Right cardiac atrium (tissue), 5 donors: ENCODE results near the gene CHAC2. TPM values are rescaled to one million over a fixed set of nuclear protein-coding genes. Genes with fewer than 3 reads are reported as not detected.
"Not testable (repeated sequence)": the region's sequence is repeated elsewhere in the genome, so short reads cannot be mapped to it uniquely, and the experiment has no call there.

Source experiments
- ATAC-seq, 2 donors: fragments of 200-7000 bp; cut with Tn5 transposase; one replicate each; pipeline versions ENCODE4 v1.8.0 to v1.9.1; 2020; ENCODE audit warnings: moderate library complexity in 2 of 2, mild to moderate bottlenecking in 1 of 2
- DNase-seq, 3 donors: peaks; one replicate each; pipeline ENCODE4 v3.0.0-alpha.2; 2020
- H3K27ac ChIP-seq: one replicate; pipeline ENCODE4 v1.5.1; 2013; ENCODE audit warnings: mild to moderate bottlenecking, low read length, control low read depth, moderate library complexity
- H3K27me3 ChIP-seq: one replicate; pipeline ENCODE4 v1.6.1; 2013; ENCODE audit not compliant: control insufficient read depth, insufficient read depth
- H3K4me1 ChIP-seq: one replicate; pipeline ENCODE4 v1.6.1; 2013; ENCODE audit warnings: low read length; ENCODE audit not compliant: control insufficient read depth, insufficient read depth
- H3K4me3 ChIP-seq: one replicate; pipeline ENCODE4 v1.5.1; 2013; ENCODE audit warnings: low read length, control low read depth
- H3K9me3 ChIP-seq: one replicate; pipeline ENCODE4 v1.6.1; 2013; ENCODE audit warnings: low read length; ENCODE audit not compliant: control insufficient read depth
- WGBS: extraction: QIAGEN DNeasy Blood & Tissue Kit; methylation state at CpG from one replicate; pipeline ENCODE4 v1.1.7; 2013; 5-methylcytosine and 5-hydroxymethylcytosine counted together
- intact Hi-C, 4 donors: fragments of 100-400 bp; cut with DNase I; formaldehyde crosslinking; loops; one replicate each; pipeline versions ENCODE4 v1.11.0 to v1.14.0; 2022 to 2023
- long read RNA-seq, 4 donors: library from polyadenylated mRNA; unstranded; transcript quantifications; one replicate each; pipeline ENCODE4 v2.0.0, GENCODE V29; 2020 to 2021
- polyA plus RNA-seq: library from polyadenylated mRNA; stranded (reverse); fragments of 200-250 nt; gene quantifications from one replicate; pipeline ENCODE4 v1.2.3, GENCODE V29; 2013
- total RNA-seq, 4 donors: library from RNA; stranded (reverse); fragmentation: NEBNext Ultra II Directional; extraction: Animal tissue kit (Norgen Biotek cat#: 25700); gene quantifications; one replicate each; pipeline ENCODE4 v1.2.1, GENCODE V29; 2021
- donor health status: healthy with polysubstance abuse.
- donor health status: DM: no; HTN: yes; CAD: no.
- donor health status: DM: no; HTN: no; CAD: no.
- donor health status: DM: no; HTN: yes; CAD: no; lungs with severe emphysema.
- donor health status: DM: yes; HTN: yes; CAD: no.

Gene CHAC2
- total RNA-seq (1 to 10 TPM; 2.1 to 3.5 (median 3.0) TPM), polyA plus RNA-seq (3.8 TPM)
- long read RNA-seq, donor 1, transcript CHAC2-201 (3 exons, 1,321 nt), result major isoform, 6 of 6 reads
- long read RNA-seq, donor 1, partial matches to known transcripts, result 0 of 6 reads
- long read RNA-seq, donor 1, other reads (novel, unspliced or antisense), result 0 of 6 reads
- long read RNA-seq, donor 2, transcript CHAC2-201 (3 exons, 1,321 nt), result major isoform, 5 of 5 reads
- long read RNA-seq, donor 2, partial matches to known transcripts, result 0 of 5 reads
- long read RNA-seq, donor 2, other reads (novel, unspliced or antisense), result 0 of 5 reads
- long read RNA-seq, donor 3, transcript CHAC2-201 (3 exons, 1,321 nt), result major isoform, 5 of 8 reads
- long read RNA-seq, donor 3, partial matches to known transcripts, result 0 of 8 reads
- long read RNA-seq, donor 3, other reads (novel, unspliced or antisense), result 3 of 8 reads
- long read RNA-seq, donor 4, partial matches to known transcripts, result 0 of 3 reads
- long read RNA-seq, donor 4, other reads (novel, unspliced or antisense), result 0 of 3 reads

DNA sequence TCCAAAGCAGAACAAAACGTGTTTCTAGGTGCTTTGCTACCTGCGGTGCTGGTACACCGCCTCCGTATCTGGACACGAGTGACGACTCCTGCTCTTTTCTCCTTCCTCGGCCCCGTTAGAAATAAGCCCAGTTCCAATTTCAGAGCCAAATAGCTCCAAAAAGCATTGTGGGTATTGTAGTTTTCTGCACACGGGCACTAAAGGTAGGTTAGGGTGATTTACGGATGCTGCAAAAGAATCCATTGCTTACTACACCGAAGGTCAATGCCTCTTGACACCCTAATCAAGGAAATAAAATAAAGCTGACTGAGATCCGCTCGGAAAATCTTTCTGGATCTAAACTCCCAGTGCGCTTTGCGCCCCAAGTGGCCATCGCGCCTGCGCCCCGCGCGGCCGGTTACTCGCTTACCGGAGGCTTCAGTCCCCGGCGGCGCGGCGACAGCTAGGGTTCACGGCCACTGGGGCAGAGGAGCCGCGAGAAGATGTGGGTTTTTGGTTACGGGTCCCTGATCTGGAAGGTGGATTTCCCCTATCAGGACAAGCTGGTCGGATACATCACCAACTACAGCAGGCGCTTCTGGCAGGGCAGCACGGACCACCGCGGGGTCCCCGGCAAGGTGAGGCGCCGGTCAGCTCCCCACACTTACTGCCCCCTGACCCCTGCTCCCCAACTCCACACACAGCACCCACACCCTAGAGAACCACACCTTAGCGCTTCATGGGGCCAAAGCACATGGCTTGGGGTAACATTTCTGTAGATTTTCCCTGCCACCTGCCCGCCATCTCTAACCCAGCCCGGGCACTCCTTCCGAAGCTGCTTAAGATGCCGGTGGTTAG lies at the start of gene CHAC2:
CHAC2 (plus strand) TSS at position 400 of the 837 bp plus-strand sequence; CDS start at position 483, 83 bp downstream.
- ATAC-seq (peak; percentile 96), DNase-seq (peak; percentile 88 to 96 (median 93))
- H3K27ac ChIP-seq, result peak within 1 kb of the TSS; percentile 62
- H3K4me1 ChIP-seq, result no peaks in the 10 kb centered on the region
- intact Hi-C loops, result no loop called here
- peak within 1 kb of the TSS; percentile 89 for H3K4me3 ChIP-seq
- H3K9me3 ChIP-seq, result no peaks in the 10 kb centered on the region
- no peaks in the 10 kb centered on the region for H3K27me3 ChIP-seq
- 0% methylated on average over 46 of the region's 46 CpGs for WGBS

DNA sequence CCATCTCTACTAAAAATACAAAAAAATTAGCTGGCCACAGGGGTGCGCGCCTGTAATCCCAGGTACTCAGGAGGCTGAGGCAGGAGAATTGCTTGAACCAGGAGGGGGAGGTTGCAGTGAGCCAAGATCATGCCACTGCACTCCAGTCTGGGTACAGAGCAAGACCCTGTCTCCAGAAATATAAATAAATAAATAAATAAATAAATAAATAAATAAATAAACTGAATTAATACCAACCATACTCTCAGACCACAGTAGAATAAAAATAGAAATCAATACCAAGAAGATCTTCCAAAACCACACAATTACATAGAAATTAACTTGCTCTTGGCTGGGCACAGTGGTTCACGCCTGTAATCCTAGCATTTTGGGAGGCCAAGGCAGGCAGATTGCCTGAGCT lies 46.7 kb upstream of the CHAC2 start:
- intact Hi-C loops, H3K27ac ChIP-seq, ATAC-seq, H3K9me3 ChIP-seq, H3K4me1 ChIP-seq, H3K27me3 ChIP-seq, DNase-seq, H3K4me3 ChIP-seq: not testable (repeated sequence)
- 96% methylated on average over 3 of the region's 3 CpGs for WGBS

DNA sequence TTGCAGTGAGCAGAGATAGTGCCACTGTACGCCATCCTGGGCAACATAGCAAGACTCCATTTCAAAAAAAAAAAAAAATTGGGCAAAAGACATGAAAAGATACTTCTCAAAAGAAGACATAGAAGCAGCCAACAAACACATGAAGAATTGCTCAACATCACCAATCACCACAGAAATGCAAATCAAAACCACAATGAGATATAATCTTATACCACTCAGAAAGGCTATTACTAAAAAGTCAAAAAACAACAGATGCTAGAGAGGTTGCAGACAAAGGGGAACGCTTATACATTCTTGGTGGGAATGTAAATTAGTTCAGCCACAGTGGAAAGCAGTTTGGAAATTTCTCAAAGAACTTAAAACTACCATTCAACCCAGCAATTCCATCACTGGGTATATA lies 43.1 kb upstream of the CHAC2 start:
- ATAC-seq, result no peak
- H3K4me1 ChIP-seq, result no peaks in the 10 kb centered on the region
- H3K9me3 ChIP-seq, result no peaks in the 10 kb centered on the region
- WGBS, result 94% methylated on average over 2 of the region's 2 CpGs
- intact Hi-C loops, result no loop called here
- no peak for DNase-seq
- no peak overlapping the region for H3K4me3 ChIP-seq
- no peaks in the 10 kb centered on the region for H3K27me3 ChIP-seq
- H3K27ac ChIP-seq, result no peak overlapping the region

DNA sequence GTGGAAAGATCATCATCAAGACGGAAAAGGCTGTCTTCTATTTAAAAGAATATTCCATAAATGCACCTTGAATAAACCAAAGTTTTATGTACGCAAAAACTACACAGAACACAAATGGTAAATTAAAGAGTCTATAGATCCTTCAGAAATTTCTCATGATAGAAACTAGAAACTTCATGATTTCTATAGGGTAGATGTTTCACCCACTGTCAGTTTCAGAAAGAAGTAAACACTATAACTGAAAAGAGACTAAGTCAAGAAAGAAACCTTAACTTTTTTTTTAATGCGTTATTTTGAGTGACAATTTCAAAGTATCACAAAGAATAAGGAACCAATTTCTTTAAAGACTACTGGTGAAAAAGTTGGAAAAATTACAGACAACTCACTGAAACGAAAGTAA lies 41.9 kb upstream of the CHAC2 start:
- H3K27ac ChIP-seq, result no peak overlapping the region
- no peaks in the 10 kb centered on the region for H3K9me3 ChIP-seq
- H3K4me3 ChIP-seq, result no peak overlapping the region
- DNase-seq, result no peak
- ATAC-seq, result no peak
- H3K4me1 ChIP-seq, result no peaks in the 10 kb centered on the region
- H3K27me3 ChIP-seq, result no peaks in the 10 kb centered on the region
- 94% methylated on average over 4 of the region's 4 CpGs for WGBS
- intact Hi-C loops, result no loop called here

DNA sequence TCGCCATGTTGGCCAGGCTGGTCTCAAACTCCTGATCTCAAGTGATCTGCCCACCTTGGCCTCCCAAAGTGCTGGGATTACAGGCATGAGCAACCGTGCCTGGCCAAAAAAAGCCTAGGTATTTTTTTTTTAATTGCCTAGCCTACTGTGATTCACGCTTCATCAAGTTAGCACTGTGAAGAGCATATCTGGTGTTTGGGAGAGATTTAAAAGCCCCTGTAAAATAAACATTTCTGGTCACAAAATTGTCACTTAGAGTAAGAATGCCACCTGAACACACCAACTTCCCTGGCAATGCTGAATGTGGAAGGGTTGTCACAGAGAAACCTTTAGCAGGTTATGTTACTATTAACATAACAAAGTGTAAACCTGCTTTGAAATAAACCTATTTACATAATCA lies 39.7 kb upstream of the CHAC2 start:
- no peak overlapping the region for H3K4me3 ChIP-seq
- DNase-seq (no peak), ATAC-seq (no peak)
- no peak overlapping the region for H3K27ac ChIP-seq
- 91% methylated on average over 3 of the region's 3 CpGs for WGBS
- H3K27me3 ChIP-seq, result no peaks in the 10 kb centered on the region
- no peaks in the 10 kb centered on the region for H3K9me3 ChIP-seq
- intact Hi-C loops, result no loop called here
- H3K4me1 ChIP-seq, result no peaks in the 10 kb centered on the region

DNA sequence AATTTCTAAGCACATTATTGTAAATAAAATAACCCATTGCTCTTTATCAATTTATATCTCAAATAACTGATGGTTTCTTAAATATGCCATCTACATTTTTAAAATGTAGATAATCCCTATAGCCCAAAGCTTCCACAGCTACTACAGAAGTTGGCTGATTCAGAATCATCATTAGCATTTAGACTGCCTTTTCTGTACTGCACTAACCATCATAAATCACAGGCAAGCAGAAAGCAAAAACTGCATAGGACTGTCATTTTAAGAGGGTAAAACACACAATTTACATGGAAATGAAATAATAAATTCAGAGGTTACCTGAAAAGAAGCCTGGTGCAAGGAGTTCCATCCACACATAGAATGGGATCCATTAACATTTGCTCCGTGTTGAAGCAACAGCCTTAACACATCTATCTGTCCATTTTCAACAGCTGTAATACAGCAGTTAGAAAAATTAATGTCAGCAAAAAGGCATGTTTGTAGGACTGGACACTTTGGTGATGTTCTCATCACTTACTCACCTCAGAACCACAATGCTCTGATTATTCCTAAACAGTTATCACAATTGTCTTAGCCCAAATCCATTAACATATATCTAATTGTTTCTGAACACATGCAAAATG lies 38.4 kb upstream of the CHAC2 start:
- DNase-seq (no peak), ATAC-seq (no peak)
- Histone ChIP-seq H3K9me3 (no peaks in the 10 kb centered on the region), H3K4me3 (no peak overlapping the region), H3K4me1 (no peaks in the 10 kb centered on the region), H3K27ac (no peak overlapping the region), H3K27me3 (no peaks in the 10 kb centered on the region)
- 83% methylated on average over 1 of the region's 1 CpG for WGBS
- intact Hi-C loops, result no loop called here

DNA sequence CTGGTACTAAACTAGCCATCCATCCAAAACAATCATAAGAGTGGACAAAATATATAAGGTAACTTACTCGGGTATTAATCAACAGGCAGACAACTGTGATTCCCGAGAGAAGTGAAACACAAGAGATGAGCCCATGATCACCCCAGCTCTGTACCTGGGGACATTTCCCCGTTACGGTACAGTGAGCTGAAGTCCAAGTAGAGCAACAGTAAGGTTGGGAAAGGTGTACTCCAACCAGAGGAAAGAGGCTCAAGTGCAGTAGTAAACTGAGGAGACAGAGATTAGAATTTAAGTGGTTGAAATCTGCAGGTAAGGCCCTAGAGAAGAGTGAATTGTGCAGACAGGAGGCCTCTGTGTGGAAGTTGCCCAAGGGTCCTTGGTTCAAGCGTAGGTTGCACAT lies 30.5 kb upstream of the CHAC2 start:
- Histone ChIP-seq H3K4me3 (no peak overlapping the region), H3K9me3 (no peaks in the 10 kb centered on the region), H3K4me1 (no peaks in the 10 kb centered on the region), H3K27me3 (no peaks in the 10 kb centered on the region), H3K27ac (no peak overlapping the region)
- 96% methylated on average over 5 of the region's 5 CpGs for WGBS
- no peak for ATAC-seq
- intact Hi-C loops, result no loop called here
- no peak for DNase-seq

DNA sequence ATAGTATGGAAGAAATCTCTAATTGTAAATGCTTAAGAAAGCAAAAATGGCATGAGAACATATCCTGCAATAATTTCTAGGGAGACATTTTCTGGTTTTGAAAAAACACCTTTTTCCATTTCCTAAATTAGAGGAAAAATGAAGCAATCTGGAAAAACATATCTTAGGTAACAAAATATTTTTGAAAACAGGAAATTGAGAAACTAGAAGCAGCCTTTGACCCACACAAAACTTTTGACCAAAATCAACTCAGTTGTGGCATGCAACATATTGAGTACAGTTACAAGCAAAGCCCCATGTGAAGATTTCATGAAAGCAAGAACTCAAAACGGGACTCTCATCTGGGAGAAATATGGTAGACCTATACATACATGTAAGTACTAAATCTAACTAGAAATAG lies 28.6 kb upstream of the CHAC2 start:
- Histone ChIP-seq H3K4me3 (no peak overlapping the region), H3K9me3 (no peaks in the 10 kb centered on the region), H3K27me3 (no peaks in the 10 kb centered on the region), H3K27ac (no peak overlapping the region), H3K4me1 (no peaks in the 10 kb centered on the region)
- ATAC-seq, result no peak
- WGBS, result 79% methylated on average over 1 of the region's 1 CpG
- no peak for DNase-seq
- intact Hi-C loops, result no loop called here

DNA sequence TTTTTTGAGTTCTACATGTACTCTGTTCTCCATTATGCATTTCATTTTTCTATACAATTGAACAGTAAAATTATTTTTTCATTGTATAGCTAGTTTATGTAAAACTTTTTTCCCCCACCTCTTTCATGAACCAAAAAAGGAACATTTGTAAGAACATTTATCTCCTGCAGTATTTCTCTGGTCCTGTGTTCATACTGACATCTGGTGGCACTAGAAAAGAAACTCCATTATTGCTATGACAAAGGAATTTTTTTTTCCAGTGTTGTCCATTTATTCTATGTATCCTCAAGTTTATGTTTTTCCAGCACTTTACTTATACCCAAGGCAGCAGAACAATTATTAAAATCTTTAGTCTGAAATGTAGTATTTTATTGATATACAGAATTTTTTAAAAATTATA lies 27.4 kb upstream of the CHAC2 start:
- no peak for ATAC-seq
- no peak for DNase-seq
- Histone ChIP-seq H3K4me3 (no peak overlapping the region), H3K4me1 (no peaks in the 10 kb centered on the region), H3K27ac (no peak overlapping the region), H3K27me3 (no peaks in the 10 kb centered on the region), H3K9me3 (no peaks in the 10 kb centered on the region)
- intact Hi-C loops, result no loop called here

DNA sequence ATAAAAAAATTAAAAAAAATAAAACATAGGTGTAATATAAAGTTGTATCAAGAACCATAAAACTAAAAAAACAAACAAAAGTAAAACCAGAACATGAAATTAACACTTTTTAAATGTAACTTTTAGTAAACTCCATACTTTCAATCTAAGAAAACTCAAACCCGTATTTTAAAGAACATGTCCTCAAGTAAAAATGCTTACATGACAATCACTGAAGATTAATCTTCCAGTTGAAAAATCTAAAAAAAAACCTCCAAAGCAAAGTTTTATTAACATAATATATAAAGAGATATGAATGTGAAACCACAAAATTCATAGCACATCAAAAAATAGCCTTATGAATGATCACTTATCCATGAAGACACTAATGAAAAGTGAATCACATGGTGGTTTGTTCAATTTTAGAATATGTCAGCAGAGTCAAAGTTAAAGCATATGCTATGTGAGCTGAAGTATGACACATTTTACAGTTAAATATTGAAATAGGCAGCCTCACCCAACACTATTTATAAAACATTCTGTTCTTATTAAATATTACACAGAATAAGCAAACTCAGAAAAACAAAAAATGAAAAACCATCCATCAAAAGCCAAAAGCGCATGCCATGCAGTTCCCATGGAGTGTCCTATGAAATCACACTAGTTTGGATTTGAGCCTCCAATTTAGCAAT lies 23.1 kb upstream of the CHAC2 start:
- Histone ChIP-seq H3K4me1 (no peaks in the 10 kb centered on the region), H3K4me3 (no peak overlapping the region), H3K9me3 (no peaks in the 10 kb centered on the region), H3K27ac (no peak overlapping the region), H3K27me3 (no peaks in the 10 kb centered on the region)
- ATAC-seq (no peak), DNase-seq (no peak)
- intact Hi-C loops, result no loop called here
- 90% methylated on average over 2 of the region's 2 CpGs for WGBS
